GM19193 (cell line): ENCODE measurements around the gene PSMD1.

ENCODE experiments used
- POLR2A ChIP-seq: IDR thresholded peaks from 4 replicates; pipeline ENCODE4 v1.6.1; 2011; ENCODE audit not compliant: insufficient read depth, insufficient read length; ENCODE audit errors: extremely low read depth

The PSMD1 gene

DNA sequence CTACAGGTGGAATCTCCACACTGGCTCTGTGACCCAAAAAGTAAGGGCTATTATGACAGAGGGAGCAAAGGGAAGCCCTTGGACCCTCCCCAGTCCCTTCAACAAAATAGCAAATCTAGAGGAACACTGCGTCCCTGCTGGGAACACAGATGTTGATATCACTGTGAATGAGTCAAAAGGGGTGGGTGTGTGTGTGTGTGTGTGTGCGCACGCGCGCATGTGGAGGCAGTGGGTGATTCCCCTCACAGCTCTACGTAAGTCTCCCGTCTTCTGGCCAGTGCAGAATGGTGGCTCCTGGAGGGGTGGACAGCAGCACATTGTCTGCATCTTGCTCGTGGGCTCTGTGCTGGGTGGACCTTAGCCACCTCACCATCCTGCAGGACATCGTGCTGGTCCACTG lies 27.1 kb upstream of the PSMD1 start:
- no peak for TF ChIP-seq POLR2A

DNA sequence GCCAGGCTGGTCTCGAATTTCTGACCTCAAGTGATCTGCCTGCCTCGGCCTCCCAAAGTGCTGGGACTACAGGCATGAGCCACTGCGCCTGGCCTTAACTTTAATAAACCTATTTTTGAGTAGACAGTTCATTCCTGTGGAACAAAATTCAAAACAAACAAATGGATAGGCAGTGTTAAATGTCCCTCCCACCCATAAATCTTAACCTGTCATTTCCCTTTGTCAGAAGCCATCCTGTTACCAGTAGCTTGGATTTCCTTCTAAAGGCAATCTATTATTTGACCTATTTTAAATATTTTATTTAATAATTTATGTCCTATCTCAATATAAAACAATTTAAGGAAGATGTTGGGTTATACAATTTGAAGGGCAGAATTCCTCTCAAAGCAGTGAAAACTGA lies 25.9 kb upstream of the PSMD1 start:
- TF ChIP-seq POLR2A: no peak

DNA sequence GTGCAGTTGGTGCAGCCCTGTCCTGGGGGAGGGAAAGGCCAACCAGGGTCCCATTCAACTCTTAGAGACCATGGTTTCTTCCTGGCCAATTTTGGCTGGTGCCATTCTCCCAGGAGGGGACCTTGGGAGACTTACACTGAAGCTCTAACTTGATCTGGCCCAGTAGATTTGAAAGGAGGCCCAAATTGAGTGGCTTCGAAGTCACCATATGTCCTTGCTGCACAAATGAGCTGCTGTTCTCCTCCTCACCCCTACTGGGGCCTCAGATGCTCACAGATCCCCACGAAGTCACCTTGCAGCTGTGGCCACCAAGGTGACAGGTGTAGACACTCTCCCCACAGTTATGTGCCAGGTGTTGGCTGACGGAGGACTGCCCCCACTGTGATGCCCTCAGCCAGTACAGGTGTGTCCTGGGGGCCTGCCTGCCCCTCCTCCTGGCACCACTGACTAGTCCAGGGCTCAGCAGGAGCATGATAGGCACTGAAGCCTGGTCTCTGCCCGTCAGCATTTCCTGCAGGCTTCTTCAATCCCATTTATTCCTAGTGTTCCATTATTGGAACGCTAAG lies 24.0 kb upstream of the PSMD1 start:
- no peak for TF ChIP-seq POLR2A

DNA sequence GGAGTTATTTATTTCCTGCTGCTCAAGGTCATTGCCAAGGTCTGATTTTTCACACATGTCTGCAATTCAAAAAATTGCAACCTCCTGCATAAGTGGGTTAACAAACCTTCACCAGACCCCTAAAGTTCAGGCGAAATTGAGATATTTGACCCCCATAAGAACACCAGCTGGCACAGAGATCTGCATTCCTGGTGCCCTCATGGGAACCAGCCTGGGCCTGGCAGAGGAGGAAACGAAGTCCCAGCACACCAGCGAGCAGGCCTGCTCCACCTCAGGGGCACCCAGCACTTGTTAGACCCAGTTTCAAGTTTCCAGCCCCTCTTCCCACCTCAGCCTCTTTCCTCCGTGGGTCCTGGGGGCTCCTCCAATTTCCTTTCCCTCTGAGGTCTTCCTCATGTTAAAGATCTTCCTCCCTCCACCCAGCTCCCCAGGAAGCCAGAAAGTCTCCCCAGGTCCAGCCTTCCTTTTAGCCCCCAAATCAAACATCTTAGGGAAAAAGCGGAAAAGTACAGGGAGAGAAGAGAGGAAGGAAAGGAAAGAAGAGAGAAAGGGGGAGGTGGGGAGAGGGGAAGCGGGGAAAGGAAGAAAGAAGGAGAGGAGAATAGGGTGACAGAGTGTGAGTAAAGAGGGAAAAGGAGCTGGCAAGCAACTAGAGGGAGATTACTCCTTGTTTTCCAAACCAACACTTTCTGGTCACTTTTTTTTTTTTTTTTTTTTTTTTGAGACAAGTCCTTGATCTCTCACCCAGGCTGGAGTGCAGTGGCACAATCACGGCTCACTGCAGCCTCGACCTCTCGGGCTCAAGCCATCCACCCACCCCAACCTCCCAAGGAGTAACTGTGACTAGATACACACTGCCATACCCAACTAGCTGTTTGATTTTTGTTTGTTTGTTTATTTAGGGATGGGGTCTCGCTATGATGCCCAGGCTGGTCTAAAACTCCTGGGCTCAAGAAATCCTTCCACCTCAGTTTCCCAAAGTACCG lies 23.2 kb upstream of the PSMD1 start:
- TF ChIP-seq POLR2A: no peak

DNA sequence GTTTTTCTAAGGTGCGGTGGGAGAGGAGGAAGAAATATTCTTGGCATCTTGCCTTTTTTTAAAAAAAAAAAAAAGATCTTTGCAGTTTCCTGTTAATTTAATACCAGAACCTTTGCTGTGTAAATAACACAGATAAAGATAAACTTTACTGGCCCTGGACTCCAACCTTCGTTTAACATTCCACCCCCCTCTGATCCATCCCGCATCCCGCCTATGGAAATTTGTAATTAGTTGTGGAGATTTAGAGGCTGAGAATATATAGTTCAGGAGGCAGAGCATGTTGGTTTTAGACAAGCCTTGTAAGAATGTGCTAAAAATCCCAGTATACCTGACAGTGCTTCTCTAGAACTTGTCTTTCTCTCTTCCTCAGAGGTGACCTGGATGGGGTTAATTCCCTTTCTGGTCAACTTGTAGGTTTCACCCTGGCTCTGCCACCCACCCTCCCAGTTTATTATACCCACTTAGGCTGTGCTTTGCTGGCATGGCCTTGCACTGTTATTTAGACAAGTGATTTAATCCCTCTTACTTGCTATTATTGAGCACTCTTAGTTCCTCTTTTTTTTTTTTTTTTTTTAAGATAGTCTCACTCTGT lies 22.3 kb upstream of the PSMD1 start:
- TF ChIP-seq POLR2A: no peak

DNA sequence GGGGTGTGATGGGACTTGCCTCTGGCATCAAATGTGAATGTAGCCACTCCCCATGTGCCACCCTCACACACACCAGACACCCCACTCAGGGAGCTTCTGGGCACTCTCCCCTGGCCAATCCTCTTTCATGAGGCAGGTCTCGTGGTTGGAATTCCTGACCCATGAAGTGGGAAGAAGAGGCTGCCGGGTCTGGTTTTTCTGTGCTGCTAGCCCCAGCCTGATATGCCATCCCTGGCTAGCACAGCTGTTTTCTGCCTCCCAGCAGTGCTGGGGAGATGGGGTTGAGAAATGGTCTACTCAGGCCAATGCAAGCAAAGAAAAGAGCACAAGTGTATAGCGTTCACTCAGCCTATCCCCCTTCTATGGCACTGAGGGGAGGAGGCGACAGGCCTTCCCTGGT lies 20.5 kb upstream of the PSMD1 start:
- no peak for TF ChIP-seq POLR2A

DNA sequence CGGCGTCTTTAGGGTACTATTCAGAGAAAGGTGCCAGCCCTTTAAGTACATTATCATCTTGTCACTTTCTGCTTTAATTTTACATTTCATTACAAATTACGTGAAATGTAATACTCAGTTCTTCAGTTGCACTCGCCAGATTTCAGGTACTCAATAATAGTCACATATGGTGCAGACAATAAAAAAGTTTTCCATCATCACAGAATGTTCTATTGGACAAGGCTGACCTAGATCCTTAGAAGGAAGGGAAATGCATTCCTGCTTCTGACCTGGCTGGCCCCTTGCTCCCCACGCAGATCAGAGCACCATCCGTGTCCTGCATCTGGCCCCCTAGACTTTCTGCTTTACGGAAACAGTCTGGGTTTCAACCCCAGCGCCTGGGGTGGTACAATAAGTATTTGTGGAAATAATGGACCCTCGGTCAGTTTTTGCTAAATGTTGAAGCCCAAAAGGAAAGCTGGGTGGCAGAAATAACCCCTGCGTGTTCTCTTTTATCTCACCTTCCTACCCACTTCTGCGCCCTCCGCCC lies 20.0 kb upstream of the PSMD1 start:
- TF ChIP-seq POLR2A: no peak

DNA sequence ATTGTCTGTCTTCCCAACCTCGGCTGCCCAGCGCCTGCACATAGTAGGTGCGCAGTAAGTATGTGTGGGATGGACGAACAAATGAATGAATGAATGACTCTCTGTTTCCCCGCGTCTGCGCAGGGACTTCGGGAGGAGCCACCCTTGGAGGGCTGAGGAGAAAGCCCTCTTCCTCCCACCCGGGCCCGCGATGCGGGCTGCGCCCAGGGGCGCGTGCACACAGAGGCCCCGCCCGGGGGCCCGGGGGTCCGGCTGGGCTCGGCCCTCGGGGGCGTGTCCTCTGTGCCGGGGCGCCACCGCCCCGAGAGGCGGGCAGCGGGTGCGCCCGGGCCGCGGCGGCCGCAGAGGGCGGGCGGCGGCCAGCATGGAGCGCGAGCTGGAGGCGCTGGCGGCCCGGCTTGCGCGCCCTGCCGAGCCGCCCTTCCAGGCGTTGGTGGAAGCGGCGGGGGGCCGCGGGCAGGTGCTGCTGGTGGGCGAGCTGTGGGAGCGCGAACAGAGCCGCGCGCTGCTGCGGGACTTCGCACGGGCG lies 19.4 kb upstream of the PSMD1 start, which contains the start of gene C2orf72:
Gene C2orf72, plus strand, starts transcription at position 322 of the 529 bp plus-strand sequence. Its CDS starts 43 bp downstream, at position 365.
- TF ChIP-seq POLR2A: no peak

DNA sequence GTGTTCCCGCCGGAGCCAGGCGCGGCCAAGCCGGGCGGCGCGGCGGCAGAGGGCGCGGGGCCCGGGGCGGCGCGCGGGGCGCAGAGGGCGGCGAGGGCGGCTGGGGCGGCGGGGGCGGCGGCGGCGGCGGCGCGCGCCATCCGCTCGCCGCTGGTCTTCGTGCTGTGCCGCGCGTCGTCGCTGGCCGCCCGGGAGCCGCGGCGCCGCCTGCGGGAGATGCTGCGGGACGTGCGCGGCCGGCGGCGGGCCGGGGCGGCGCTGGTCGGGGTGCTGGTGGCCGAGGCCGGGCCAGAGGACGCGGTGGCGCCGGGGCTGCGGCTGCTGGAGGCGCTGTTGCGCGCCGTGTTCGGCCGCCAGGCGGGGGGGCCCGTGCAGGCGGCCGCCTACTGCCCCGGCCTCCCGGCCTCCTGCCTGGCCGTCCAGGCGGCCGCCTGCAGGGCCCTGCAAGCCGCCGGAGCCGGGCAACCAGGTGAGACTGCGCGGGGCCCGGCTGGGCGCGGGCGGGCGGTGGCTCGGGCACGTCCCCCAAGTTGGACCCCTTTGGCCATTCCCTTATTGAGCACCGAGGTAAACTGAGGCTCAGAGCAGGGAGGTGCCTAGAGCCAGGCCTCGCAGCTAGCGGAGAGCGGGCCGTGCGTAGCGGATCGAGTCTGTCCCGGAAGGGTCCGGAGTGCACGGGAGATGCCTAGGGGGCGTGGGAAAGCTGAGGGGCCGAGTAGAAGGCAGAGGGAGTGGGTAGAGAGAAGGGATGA lies 18.8 kb upstream of the PSMD1 start:
- TF ChIP-seq POLR2A: no peak

DNA sequence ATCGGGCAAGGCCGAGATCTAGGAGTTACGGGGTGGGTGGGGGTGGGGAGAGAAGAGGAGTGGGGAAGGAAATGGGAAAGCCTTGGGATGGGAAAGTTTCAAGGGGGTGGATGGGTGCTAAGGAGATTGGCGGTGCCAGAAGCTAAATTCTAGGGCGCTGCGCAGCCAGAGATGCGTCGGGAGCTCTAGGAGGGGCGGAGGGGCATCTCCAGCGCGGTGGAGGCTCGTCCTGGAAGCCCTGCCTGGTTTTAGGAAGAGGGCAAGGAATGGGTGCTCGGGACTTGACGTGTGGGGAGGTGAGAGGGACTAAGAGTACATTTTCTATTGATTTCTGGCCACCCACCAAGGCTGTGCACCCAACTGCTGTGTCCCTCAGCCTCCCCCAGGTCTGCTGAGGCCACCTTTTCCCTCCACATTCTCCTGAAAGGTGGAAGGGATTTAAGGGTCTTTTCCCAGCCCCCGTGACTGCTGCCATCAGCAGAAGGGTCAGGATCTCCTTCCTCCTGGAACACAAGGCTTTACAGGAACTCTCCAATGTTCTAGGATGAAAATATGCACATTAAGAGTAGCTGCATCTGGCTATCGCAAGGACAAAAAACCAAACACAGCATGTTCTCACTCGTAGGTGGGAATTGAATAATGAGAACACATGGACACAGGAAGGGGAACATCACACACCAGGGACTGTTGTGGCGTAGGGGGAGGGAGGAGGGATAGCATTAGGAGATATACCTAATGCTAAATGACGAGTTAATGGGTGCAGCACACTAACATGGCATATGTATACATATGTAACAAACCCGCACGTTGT lies 18.0 kb upstream of the PSMD1 start:
- no peak for TF ChIP-seq POLR2A

DNA sequence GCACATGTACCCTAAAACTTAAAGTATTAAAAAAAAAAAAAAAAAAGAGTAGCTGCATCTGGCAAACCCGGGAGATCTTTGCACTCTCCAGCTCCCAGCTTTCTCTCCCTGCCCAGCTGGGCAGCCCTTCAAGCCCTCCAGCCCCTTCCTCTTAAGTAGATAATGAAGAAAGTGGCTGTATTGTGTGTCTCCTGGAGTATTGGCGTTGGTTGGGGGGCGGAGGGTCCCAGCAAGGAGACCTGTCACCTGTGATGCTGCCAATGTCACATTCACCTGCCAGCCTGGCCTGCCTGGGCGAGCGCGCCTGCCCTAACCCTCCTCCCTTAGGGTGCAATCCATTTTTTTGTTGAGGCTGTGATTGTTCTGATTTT lies 17.4 kb upstream of the PSMD1 start:
- no peak for TF ChIP-seq POLR2A

DNA sequence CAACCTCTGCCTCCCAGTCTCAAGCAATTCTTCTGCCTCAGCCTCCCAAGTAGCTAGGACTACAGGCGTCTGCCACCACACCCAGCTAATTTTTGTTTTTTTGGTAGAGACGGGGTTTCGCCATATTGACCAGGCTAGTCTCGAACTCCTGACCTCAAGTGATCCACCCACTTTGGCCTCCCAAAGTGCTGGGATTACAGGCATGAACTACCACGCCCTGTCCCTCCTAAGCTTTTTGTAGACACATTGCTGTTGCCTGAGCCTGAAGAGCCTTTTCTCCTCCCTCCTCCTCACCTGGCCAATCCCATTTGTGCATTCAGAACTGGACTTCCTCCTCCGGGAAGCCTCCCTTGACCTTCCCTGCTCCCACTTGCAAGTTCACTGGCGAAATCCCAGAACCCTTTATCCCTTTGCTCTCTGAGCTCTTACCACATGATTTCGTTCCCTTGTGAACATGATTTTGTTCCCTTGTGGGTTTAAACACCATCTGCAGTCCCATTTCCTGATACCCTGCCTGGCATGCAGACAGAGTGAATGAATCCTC lies 16.8 kb upstream of the PSMD1 start:
- TF ChIP-seq POLR2A: no peak

DNA sequence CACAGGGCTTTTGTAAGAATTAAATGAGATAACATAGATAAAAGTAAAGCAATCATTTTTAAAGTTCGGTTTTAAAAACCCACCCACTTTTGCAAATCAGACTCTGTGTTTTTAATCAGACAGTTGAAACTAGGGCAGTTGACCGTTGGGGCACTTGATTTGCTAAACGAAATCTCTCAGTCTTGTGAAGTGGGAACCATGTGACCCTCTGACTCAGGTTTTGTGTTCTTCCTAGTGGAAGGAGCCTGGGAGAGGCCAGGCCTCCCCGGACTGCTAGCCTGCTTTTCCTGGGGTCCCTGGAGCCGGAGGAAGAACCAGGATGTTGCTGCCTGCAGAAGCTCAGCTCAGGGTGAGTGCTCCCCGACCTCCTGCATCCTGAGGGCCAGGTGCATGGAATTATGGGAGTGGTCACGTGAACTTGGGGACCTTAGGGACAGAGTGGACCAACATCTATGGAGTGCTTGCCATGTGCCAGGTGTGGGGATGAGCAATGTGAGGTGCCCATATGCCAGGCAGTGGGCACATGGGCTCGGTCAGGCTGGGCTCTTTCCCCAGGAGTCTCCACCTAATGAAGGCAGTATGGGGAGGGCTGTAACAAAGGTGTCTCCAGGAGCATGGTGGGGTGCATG lies 15.5 kb upstream of the PSMD1 start:
- no peak for TF ChIP-seq POLR2A
